K562 (cell line): ENCODE data around the gene ZNF774. TPM values are rescaled to one million over a fixed set of nuclear protein-coding genes. Genes with fewer than 3 reads are reported as not detected.

Experiments used
- ATAC-seq: fragments of 200-7000 bp; cut with Tn5 transposase; 3 replicates; pipeline ENCODE4 v1.9.1; 2020; ENCODE audit warnings: moderate library complexity
- BruUV-seq: library from RNA; stranded (reverse); fragments of 400-500 nt; replicated peaks from 2 replicates; lab custom pipeline; 2021; lab: Mats Ljungman, UMichigan
- CTCF ChIA-PET: fragments of 300-600 bp; formaldehyde crosslinking; extraction: SDS; loops from one replicate; lab custom pipeline; 2021; ENCODE audit warnings: low intra/inter-chr PET ratio; lab: Yijun Ruan, JAX
- POLR2A ChIA-PET: fragments of 300-600, 350-650 bp; sonication (Branson Sonifier 250); formaldehyde crosslinking; extraction: SDS; loops from one replicate; lab custom pipeline; 2021; ENCODE audit warnings: antibody characterized with exemption, inconsistent platforms; lab: Yijun Ruan, JAX
- DNase-seq, 4 experiments: peaks; one replicate each; pipeline versions ENCODE4 v3.0.0 to v3.0.0-alpha.2; 2011 to 2018; ENCODE audit warnings: low spot score in 3 of 4, mixed read lengths in 3 of 4; ENCODE audit errors: extremely low read depth in 1 of 4
- FAIRE-seq: peaks from 2 replicates; lab custom pipeline; 2011; peaks lifted over from hg19 to GRCh38; lab: Jason Lieb, UNC
- H2AFZ ChIP-seq: 2 replicates; pipeline ENCODE4 v1.6.0; 2011; ENCODE audit warnings: low read depth, low read length, control low read depth, inconsistent platforms
- H3K27ac ChIP-seq: fragments of 200-600 bp; 3 replicates; pipeline ENCODE4 v1.8.0; 2011; ENCODE audit warnings: low read depth, mild to moderate bottlenecking, control low read depth, inconsistent platforms, low read length, moderate library complexity, mixed read lengths; ENCODE audit errors: extremely low read depth
- H3K27me3 ChIP-seq, 2 experiments: fragments of 300-600 bp in 1 of 2; 2 replicates in 1 of 2; 3 replicates in 1 of 2; pipeline versions ENCODE4 v1.6.0 to v1.8.0; 2011; ENCODE audit warnings: inconsistent platforms in 2 of 2, low read length in 2 of 2, mild to moderate bottlenecking in 1 of 2, mixed read lengths in 1 of 2, moderate library complexity in 1 of 2; ENCODE audit not compliant: control insufficient read depth in 2 of 2, insufficient read depth in 2 of 2
- H3K36me3 ChIP-seq: fragments of 300-600 bp; 3 replicates; pipeline ENCODE4 v1.8.0; 2011; ENCODE audit warnings: mild to moderate bottlenecking, low read length, inconsistent platforms; ENCODE audit not compliant: control insufficient read depth, insufficient read depth
- H3K4me1 ChIP-seq, 2 experiments: fragments of 200-600 bp in 1 of 2; replicated peaks in 1 of 2; 2 replicates in 1 of 2; 3 replicates in 1 of 2; pipeline versions ENCODE4 v1.5.1 to v1.8.0; 2011; ENCODE audit warnings: inconsistent platforms in 2 of 2, low read length in 2 of 2, mild to moderate bottlenecking in 1 of 2, mixed read lengths in 1 of 2, moderate library complexity in 1 of 2; ENCODE audit not compliant: control insufficient read depth in 2 of 2, insufficient read depth in 2 of 2
- H3K4me2 ChIP-seq: 2 replicates; pipeline ENCODE4 v1.6.1; 2011; ENCODE audit warnings: low read length, control low read depth, inconsistent platforms, mixed read lengths; ENCODE audit not compliant: insufficient read depth
- H3K4me3 ChIP-seq: fragments of 200-600 bp; sonication (generic), shearing (Covaris generic); 2 replicates; pipeline ENCODE4 v1.5.1; 2016; ENCODE audit warnings: control low read depth, inconsistent platforms
- H3K79me2 ChIP-seq: fragments of 200-600 bp; 3 replicates; pipeline ENCODE4 v1.8.0; 2011; ENCODE audit warnings: low read length, inconsistent platforms; ENCODE audit not compliant: control insufficient read depth, insufficient read depth
- H3K9ac ChIP-seq, 2 experiments: 2 replicates each; pipeline versions ENCODE4 v1.6.0 to v1.6.1; 2011; ENCODE audit warnings: low read depth in 2 of 2, low read length in 2 of 2, control low read depth in 1 of 2, inconsistent platforms in 1 of 2, mild to moderate bottlenecking in 1 of 2, mixed read lengths in 1 of 2; ENCODE audit not compliant: insufficient read depth in 1 of 2
- H3K9me1 ChIP-seq: one replicate; pipeline ENCODE4 v1.6.0; 2011; ENCODE audit warnings: inconsistent platforms, mild to moderate bottlenecking, low read length, moderate library complexity; ENCODE audit not compliant: control insufficient read depth, insufficient read depth
- H3K9me3 ChIP-seq: replicated peaks from 2 replicates; pipeline ENCODE4 v1.5.1; 2011; ENCODE audit warnings: low read depth, low read length, inconsistent platforms; ENCODE audit not compliant: control insufficient read depth, insufficient read depth
- H4K20me1 ChIP-seq: replicated peaks from 2 replicates; pipeline ENCODE4 v1.6.1; 2011; ENCODE audit warnings: low read length, inconsistent platforms, mixed read lengths; ENCODE audit not compliant: control insufficient read depth, insufficient read depth
- ARNT ChIP-seq, 2 experiments: fragments of 450-650 bp; IDR thresholded peaks; 2 replicates each; pipeline ENCODE4 v1.6.1; 2016; ENCODE audit warnings: mild to moderate bottlenecking in 1 of 2
- ATF3 ChIP-seq, 2 experiments: fragments of 450-650 bp in 1 of 2; sonication (generic) in 1 of 2; formaldehyde crosslinking in 1 of 2; IDR thresholded peaks in 1 of 2; conservative IDR thresholded peaks in 1 of 2; 2 replicates each; pipeline versions ENCODE4 v1.6.1 to v1.8.1; 2016 to 2023; ENCODE audit warnings: mild to moderate bottlenecking in 2 of 2, moderate library complexity in 2 of 2, inconsistent platforms in 1 of 2, missing genetic modification reagents in 1 of 2
- BRCA1 ChIP-seq, 2 experiments: fragments of 450-650 bp in 1 of 2; sonication (generic) in 1 of 2; formaldehyde crosslinking in 1 of 2; IDR thresholded peaks; 2 replicates each; pipeline versions ENCODE4 v1.5.0 to v1.6.1; 2017 to 2020; ENCODE audit warnings: mild to moderate bottlenecking in 1 of 2, missing genetic modification reagents in 1 of 2
- CXXC5 ChIP-seq: fragments of 250-450 bp; sonication (Bioruptor Pico); IDR thresholded peaks from 2 replicates; pipeline ENCODE4 v1.8.0; 2022; ENCODE audit warnings: inconsistent platforms, mild to moderate bottlenecking, moderate library complexity
- FOXJ2 ChIP-seq: fragments of 200-800 bp; sonication (Bioruptor generic); IDR thresholded peaks from 2 replicates; pipeline ENCODE4 v1.6.1; 2016; ENCODE audit warnings: missing genetic modification characterization, missing compliant biosample characterization
- TGIF2 ChIP-seq: sonication (generic); formaldehyde crosslinking; IDR thresholded peaks from 2 replicates; pipeline ENCODE4 v1.8.1; 2022; ENCODE audit warnings: mild to moderate bottlenecking, missing genetic modification reagents, moderate library complexity
- ZNF764 ChIP-seq: fragments of 250-450 bp; sonication (Bioruptor Pico); IDR thresholded peaks from 2 replicates; pipeline ENCODE4 v1.4.0; 2020; ENCODE audit warnings: low read depth, mild to moderate bottlenecking, moderate library complexity
- WGBS: fragments of 100-300 bp; shearing (Covaris generic); methylation state at CpG from one replicate; pipeline ENCODE4 v1.1.6; 2016; ENCODE audit warnings: low coverage, mixed read lengths; ENCODE audit not compliant: insufficient coverage; ENCODE audit errors: missing lambda C conversion rate; 5-methylcytosine and 5-hydroxymethylcytosine counted together
- in situ Hi-C: fragments of 300-500 bp; cut with MboI; formaldehyde crosslinking; loops from 4 replicates; pipeline ENCODE4 v1.15.0; 2018; ENCODE audit warnings: inconsistent platforms, mixed read lengths
- intact Hi-C: fragments of 100-400 bp; cut with micrococcal nuclease; formaldehyde crosslinking; loops from 2 replicates; pipeline ENCODE4 v1.14.2; 2022
- polyA plus RNA-seq, 8 experiments: library from polyadenylated mRNA; depleted of rRNA in 4 of 8; stranded (reverse) in 5 of 8; unstranded in 3 of 8; fragments of >200 nt; fragmentation: Nextera tagmentation in 2 of 8; fragmentation: Illumina TruSeq in 1 of 8; extraction: Ambion mirVana in 2 of 8; extraction: Trizol in 1 of 8; gene quantifications; 2 replicates each; pipeline versions ENCODE4 v1.2.1 to v1.2.3, GENCODE V29; 2011 to 2014; ENCODE audit warnings: inconsistent platforms in 1 of 8, missing spikeins in 1 of 8
- total RNA-seq, 7 experiments: library from RNA; depleted of rRNA in 6 of 7; stranded (reverse); fragments of >200 nt in 6 of 7; fragmentation: Illumina TruSeq in 2 of 7; extraction: Trizol in 2 of 7; gene quantifications; 2 replicates each; pipeline versions ENCODE4 v1.2.1 to v1.2.3, GENCODE V29; 2011 to 2021; ENCODE audit warnings: low replicate concordance in 1 of 7

Gene ZNF774
- total and polyA plus RNA-seq, 9 of the 15 experiments (the other 6 are each of a cell fraction or from before 2014, with no cell fraction given): 0.32 to 2.0 (median 1.2) TPM

DNA sequence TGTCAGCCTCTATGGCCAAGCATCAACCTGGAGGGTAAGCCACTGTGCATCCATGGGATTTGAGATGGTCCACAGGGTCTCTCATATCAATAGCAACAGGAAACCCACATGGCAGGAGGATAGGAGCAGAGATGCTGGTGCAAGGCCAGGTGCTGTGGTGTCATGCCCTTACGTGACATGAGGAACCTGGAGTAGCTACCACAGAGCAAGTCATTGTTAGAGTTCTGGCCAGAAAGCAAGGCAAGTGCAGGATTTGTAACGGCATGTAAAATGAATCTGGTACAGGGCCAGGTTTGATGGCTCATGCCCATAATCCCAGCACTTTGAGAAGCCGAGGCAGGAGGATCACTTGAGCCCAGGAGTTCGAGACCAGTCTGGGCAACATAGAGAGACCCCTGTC is 14.8 kb upstream of the ZNF774 start:
- FAIRE-seq: no peak
- Histone ChIP-seq H3K4me1 (no peaks in the 10 kb centered on the region; a peak in 1 of 5 replicates), H3K9me1 (no peaks in the 10 kb centered on the region), H4K20me1 (no peaks in the 10 kb centered on the region), H3K79me2 (no peaks in the 10 kb centered on the region), H3K9ac (no peak overlapping the region; a peak in 1 of 4 replicates), H2AFZ (no peak overlapping the region), H3K27me3 (no peaks in the 10 kb centered on the region), H3K4me3 (no peak overlapping the region), H3K9me3 (no peaks in the 10 kb centered on the region), H3K27ac (no peak overlapping the region)
- intact Hi-C loops: no loop called here
- WGBS: 22% methylated on average over 4 of the region's 4 CpGs
- no peak; the same call in 2 of the 3 replicates for ATAC-seq
- CTCF ChIA-PET: no interaction called here
- POLR2A ChIA-PET: no interaction called here
- DNase-seq: no peak
- TF ChIP-seq FOXJ2 (tag) (no peak), CXXC5 (no peak), ARNT (IDR thresholded peaks at IDR 0.05) (no peak), TGIF2 (CRISPR knock-in tag) (no peak), BRCA1 (IDR thresholded peaks at IDR 0.05) (no peak), BRCA1 (CRISPR knock-in tag; IDR thresholded peaks at IDR 0.05) (no peak), ZNF764 (CRISPR knock-in tag) (no peak), ATF3 (IDR thresholded peaks at IDR 0.05) (no peak), ATF3 (CRISPR knock-in tag; conservative IDR thresholded peaks at IDR 0.05) (no peak)
- TF ChIP-seq, all 486 proteins: peak for 0
- Histone ChIP-seq H3K4me2 (no peak overlapping the region), H3K36me3 (no peaks in the 10 kb centered on the region)
- in situ Hi-C loops: no loop called here
- BruUV-seq: no TSS peak
